Activated naive CD4-positive, alpha-beta T cell treated with anti-CD3 and anti-CD28 coated beads, Interleukin-2, amount 10 ng/mL, durations not matched to agents 5 hours and 36 hours (primary cell): ENCODE data around the gene RGS14. TPM values are rescaled to one million over a fixed set of nuclear protein-coding genes. Genes with fewer than 3 reads are reported as not detected.

Experiments used
- total RNA-seq, 2 experiments: library from RNA; stranded (reverse); gene quantifications; one replicate each; pipeline ENCODE4 v1.2.3, GENCODE V29; 2021

Gene RGS14
- total RNA-seq = 100 to 1,000 TPM; 118 to 121 TPM

GRCh38 chr5:177357459-177358351 lies at the start of gene RGS14:
RGS14 (plus strand) TSS chr5:177357924; CDS start chr5:177358025, 101 bp downstream.

GRCh38 chr5:177311723-177312648 lies 45.7 kb upstream of the RGS14 start, which contains the start of gene MXD3:
MXD3 (minus strand) TSS chr5:177311898; CDS start chr5:177311830, 68 bp downstream.

GRCh38 chr5:177351392-177352329 lies 6.1 kb upstream of the RGS14 start, which contains the start of gene LMAN2:
LMAN2 (minus strand) TSS chr5:177351668; CDS start chr5:177351647, 21 bp downstream.

GRCh38 chr5:177384134-177384533 lies 26.4 kb downstream of the RGS14 start, which contains the start of gene SLC34A1:
SLC34A1 (plus strand) TSS chr5:177384434; CDS start chr5:177385742, 1,308 bp downstream.

GRCh38 chr5:177399997-177400868 lies 42.5 kb downstream of the RGS14 start, which contains the start of gene PFN3:
PFN3 (minus strand) TSS chr5:177400661; CDS start chr5:177400576, 85 bp downstream.

GRCh38 chr5:177409043-177409801 lies 51.5 kb downstream of the RGS14 start, which contains the start of gene F12:
F12 (minus strand) TSS chr5:177409564; CDS start chr5:177409527, 37 bp downstream.

Other genes with a start within 250 kb of the RGS14 start
- gene NSD1, start 224.2 kb upstream of the RGS14 start, total RNA-seq = 10 to 100 TPM; 85.7 to 91.1 TPM
- 10 to 100 TPM; 43.4 to 43.8 TPM for gene RAB24, start 54.2 kb upstream of the RGS14 start, total RNA-seq
- 100 to 1,000 TPM; 107 to 112 TPM for gene PRELID1, start 54.1 kb upstream of the RGS14 start, total RNA-seq
- 10 to 100 TPM; 72.1 to 73.2 TPM for gene MXD3, start 46.0 kb upstream of the RGS14 start, total RNA-seq
- 100 to 1,000 TPM; 103 to 109 TPM for gene LMAN2, start 6.3 kb upstream of the RGS14 start, total RNA-seq
- under 1 TPM; 0.38 to 0.43 TPM for gene SLC34A1, start 26.5 kb downstream of the RGS14 start, total RNA-seq
- not detected for gene PFN3, start 42.7 kb downstream of the RGS14 start, total RNA-seq
- gene F12, start 51.6 kb downstream of the RGS14 start, total RNA-seq = under 1 TPM; 0.68 to 0.70 TPM
- gene GRK6, start 68.8 kb downstream of the RGS14 start, total RNA-seq = 100 to 1,000 TPM; 246 to 250 TPM
- gene PRR7, start 88.9 kb downstream of the RGS14 start, total RNA-seq = 1 to 10 TPM; 8.4 to 8.7 TPM
- 1 to 10 TPM; 4.7 to 5.0 TPM for gene DBN1, start 115.7 kb downstream of the RGS14 start, total RNA-seq
- 10 to 100 TPM; 26.6 to 27.3 TPM for gene PDLIM7, start 139.7 kb downstream of the RGS14 start, total RNA-seq
- gene DOK3, start 151.9 kb downstream of the RGS14 start, total RNA-seq = 1 to 10 TPM; 2.1 to 3.3 TPM
- 100 to 1,000 TPM in 1 of 2 experiments, 10 to 100 TPM in 1; 98.2 to 101 TPM for gene DDX41, start 159.0 kb downstream of the RGS14 start, total RNA-seq
- 100 to 1,000 TPM; 109 to 112 TPM for gene FAM193B, start 196.6 kb downstream of the RGS14 start, total RNA-seq
- gene TMED9, start 234.3 kb downstream of the RGS14 start, total RNA-seq = 100 to 1,000 TPM; 102 to 109 TPM
- gene B4GALT7, start 242.2 kb downstream of the RGS14 start, total RNA-seq = 10 to 100 TPM; 23.5 to 25.2 TPM